ENCODE measurements around the gene DHCR7.

- TF ChIP-seq, protein P1, sequence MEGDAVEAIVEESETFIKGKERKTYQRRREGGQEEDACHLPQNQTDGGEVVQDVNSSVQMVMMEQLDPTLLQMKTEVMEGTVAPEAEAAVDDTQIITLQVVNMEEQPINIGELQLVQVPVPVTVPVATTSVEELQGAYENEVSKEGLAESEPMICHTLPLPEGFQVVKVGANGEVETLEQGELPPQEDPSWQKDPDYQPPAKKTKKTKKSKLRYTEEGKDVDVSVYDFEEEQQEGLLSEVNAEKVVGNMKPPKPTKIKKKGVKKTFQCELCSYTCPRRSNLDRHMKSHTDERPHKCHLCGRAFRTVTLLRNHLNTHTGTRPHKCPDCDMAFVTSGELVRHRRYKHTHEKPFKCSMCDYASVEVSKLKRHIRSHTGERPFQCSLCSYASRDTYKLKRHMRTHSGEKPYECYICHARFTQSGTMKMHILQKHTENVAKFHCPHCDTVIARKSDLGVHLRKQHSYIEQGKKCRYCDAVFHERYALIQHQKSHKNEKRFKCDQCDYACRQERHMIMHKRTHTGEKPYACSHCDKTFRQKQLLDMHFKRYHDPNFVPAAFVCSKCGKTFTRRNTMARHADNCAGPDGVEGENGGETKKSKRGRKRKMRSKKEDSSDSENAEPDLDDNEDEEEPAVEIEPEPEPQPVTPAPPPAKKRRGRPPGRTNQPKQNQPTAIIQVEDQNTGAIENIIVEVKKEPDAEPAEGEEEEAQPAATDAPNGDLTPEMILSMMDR (IDR thresholded peaks at IDR 0.05; ENCODE audit: low read depth, low read length, poor library complexity, severe bottlenecking) = no peak
- no peak for TF ChIP-seq EZH2phosphoT487 (IDR thresholded peaks at IDR 0.05; ENCODE audit: borderline replicate concordance, low read length)
Observed at GRCh38 chr11:71441251-71441650, 6.9 kb downstream of the DHCR7 start.
